ENCODE results near the gene VIPR1.
"Not testable (repeated sequence)": the region's sequence is repeated elsewhere in the genome, so short reads cannot be mapped to it uniquely, and the experiment has no call there.

VIPR1 gene

GRCh38 chr3:42537350-42537749, 34.9 kb downstream of the VIPR1 start:
- no peak for DNase-seq

DNA sequence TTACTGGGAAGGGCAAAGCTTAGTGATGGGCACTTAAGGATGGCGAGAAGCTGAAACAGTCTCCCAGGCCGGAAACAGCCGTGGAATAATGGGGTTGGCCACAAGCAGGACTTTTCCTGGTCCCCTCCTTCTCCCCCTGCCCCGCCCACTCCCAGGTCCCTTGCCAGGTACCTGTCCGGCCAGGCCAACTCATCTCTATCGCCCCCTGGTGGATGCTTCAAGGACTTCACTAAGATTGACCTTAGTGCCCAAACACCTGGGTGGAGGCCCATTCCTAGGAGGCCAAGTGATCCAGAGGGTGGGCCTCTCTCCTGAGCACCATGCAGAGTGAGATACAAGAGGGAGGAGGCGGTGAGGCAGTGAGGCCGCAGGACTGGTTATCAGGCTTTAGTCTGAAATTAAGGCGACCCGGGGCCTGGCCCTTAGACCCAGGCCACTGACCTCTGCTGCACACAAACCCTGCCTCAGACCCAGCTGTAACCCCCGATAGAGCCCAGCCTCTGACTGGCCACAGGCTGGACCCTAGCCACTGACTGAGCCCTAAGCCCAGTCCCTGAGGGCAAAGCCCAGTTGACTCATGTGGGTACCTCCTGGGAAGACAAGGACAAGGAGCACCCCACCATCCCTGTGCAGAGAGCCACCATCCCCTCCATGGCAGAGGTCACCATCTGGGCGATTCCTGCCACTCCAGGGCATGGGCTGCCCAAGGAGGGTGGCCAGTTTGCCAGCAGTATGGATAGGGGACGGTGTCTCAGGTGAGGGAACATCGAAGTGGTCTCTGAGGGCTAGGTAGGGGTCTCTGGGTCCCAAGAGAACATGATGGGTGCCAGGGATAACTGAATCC, 37.6 kb downstream of the VIPR1 start:
- peak; percentile 52 for DNase-seq

- no peak for DNase-seq
Measured at GRCh38 chr3:42541079-42541478, 38.6 kb downstream of the VIPR1 start.

- no peak for DNase-seq
Measured at GRCh38 chr3:42544492-42545283, 42.2 kb downstream of the VIPR1 start.

- DNase-seq = no peak
Measured at GRCh38 chr3:42545284-42545900, 42.9 kb downstream of the VIPR1 start.

DNA sequence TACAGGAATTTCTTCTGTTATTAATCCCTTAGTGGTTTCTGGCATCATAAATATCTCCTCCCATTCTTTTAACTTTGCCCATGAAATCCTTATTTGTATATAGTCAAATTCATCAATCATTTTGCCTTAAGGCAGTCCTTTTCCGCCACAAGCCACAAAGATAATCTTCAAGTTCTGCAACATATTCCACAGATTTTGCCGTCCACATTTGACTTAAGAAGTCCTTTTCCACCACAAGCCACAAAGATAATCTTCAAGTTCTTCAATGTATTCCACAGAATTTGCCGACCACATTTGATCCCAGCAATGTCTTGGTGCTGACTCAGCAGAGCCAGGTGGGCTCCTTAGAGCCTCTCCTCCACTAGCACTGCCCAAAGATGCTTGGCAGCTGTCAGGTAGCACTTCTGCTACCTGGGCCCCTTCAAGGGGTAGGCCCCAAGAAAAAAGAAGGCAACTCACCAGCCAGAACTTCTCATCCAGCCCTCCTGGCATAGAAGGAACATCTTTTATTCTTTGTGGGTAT, 44.3 kb downstream of the VIPR1 start:
- DNase-seq = no peak

GRCh38 chr3:42547401-42547945, 45.0 kb downstream of the VIPR1 start:
- peak; percentile 70 for DNase-seq

GRCh38 chr3:42549131-42549530, 46.7 kb downstream of the VIPR1 start:
- DNase-seq = no peak

GRCh38 chr3:42550250-42550649, 47.8 kb downstream of the VIPR1 start:
- DNase-seq = no peak

DNA sequence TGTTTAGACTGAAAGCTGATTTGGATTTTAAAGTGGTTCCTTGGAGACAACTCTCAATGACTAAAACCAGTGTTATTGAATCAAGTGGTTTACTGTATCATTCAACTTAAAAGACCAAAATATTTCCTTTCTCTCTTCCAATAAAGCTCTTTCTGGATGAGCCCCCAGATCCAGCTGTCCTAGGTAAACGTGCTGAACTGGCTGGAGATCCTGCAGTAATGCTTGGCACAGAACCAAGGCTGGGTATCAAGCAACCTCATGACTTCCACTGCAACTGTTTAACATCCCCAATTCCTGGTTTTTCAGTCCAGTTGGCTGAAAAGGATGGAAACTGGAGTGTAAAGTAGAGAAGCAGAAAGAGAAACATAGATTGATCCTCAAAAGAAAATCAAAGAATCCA, 50.4 kb downstream of the VIPR1 start:
- no peak for DNase-seq

GRCh38 chr3:42556089-42556632, 53.7 kb downstream of the VIPR1 start:
- no peak for DNase-seq

DNA sequence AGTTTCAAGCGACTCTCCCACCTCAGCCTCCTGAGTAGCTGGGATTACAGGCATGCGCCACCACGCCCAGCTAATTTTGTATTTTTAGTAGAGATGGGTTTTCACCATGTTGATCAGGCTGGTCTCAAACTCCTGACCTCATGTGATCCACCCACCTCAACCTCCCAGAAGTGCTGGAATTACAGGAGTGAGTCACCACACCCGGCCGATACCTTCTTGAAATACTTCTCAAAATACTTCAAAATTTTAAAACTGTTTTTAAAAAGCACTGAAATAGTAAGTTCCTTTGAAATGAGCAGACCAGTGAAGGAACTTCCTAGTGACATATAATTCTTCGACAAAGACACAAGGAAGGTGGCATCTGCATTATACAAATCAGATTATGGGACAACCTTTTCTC, 54.4 kb downstream of the VIPR1 start:
- DNase-seq = not testable (repeated sequence)

DNA sequence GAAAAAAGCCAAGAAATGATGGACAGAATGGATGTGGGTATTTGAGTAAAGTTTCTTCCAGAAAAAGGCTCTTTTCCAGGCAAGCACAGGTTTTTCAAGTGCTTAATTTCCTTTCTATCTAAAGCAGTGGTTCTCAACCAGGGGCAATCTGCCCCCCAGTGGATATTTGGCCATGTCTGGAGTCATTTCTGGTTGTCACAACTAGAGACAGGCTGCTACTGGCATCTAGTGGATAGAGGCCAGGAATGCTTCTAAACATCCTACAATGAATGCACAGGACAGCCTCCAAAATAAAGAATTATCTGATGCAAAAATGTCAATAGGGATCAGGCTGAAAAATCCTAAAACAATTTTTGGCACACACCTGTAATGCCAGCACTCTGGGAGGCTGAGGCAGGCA, 55.4 kb downstream of the VIPR1 start:
- no peak for DNase-seq

DNA sequence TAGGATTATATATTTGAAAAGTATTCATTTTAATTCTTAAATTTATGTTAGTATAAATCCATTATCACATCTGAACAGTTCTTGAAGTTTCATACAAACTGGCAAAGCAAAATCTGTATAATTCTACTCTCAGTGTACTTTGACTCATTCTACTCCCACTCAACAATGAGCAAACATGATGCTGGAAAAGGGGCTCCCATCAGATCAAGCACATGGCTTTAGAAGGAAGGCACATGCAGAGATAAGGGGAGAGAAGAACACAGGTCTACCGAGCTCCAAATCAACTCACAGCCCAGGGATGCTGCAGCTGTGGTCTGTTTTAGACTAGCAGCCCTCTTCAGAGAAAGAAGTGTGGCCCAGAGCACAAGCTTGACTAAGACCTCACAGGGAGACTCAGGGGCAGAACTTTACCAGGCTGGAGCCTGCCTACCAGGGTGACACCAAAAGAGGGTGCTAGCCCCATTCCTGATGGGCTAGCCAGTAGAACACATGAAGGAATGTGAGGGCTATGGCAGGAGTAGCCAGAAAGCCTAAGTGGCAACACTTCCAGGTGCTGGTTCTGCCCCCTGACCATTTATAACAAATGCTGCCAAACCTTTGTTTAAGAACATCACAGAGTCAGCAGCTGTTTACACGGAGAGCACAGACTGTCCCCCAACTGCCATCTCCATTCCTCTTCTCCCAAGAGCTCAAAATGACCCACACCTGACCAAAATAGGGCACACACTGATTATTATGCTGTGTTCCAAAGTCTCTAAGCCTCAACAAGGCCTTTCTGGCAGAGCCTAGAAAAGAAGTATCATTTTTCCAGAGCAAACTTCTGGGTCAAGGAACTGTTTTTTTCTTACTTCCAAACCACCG, 59.8 kb downstream of the VIPR1 start:
- DNase-seq = no peak

DNA sequence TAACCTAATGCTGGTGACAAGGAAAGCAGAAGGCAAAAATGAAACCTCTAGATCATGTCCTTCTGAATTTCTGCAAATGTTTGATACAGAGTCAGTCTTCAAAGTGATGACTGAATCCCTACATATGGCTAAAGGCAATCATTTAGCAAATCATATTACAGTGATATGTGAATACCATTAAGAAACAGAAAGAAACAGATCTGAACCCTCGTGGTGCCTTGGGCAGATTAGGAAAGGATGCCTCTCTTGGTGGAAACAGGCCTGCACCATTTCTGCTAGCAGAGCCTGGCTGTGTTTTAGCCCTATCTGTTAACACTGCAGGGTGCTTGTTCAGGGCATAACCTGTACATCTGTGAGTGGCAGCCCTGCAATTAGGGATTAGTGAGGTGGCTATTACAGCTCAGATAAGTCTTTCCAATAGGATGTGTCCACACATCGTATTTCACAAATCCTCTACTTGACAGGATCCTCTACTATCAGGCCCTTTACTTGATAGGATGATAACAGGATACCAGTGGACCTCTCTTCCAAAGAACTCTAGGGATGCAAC, 67.2 kb downstream of the VIPR1 start:
- DNase-seq = no peak

GRCh38 chr3:42572278-42572677, 69.8 kb downstream of the VIPR1 start:
- no peak for DNase-seq

GRCh38 chr3:42575137-42575741, 72.8 kb downstream of the VIPR1 start:
- DNase-seq = no peak

DNA sequence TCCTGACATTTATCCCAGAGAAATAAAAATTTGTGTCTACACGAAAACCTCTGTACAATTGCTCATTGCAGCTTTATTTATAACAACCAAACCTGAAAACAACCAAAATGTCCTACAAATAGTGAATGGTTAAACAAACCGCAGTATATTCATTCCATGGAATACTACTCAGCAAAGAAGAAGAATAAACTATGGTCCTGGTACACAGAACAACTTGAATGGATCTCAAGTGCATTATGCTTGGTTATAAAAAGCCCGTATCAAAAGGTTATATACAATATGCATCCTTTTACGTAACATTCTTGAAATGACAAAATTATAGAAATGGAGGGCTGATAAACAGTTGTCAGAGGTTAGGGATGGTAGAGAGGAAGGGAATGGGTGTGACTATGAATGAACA, 75.6 kb downstream of the VIPR1 start:
- DNase-seq = no peak

DNA sequence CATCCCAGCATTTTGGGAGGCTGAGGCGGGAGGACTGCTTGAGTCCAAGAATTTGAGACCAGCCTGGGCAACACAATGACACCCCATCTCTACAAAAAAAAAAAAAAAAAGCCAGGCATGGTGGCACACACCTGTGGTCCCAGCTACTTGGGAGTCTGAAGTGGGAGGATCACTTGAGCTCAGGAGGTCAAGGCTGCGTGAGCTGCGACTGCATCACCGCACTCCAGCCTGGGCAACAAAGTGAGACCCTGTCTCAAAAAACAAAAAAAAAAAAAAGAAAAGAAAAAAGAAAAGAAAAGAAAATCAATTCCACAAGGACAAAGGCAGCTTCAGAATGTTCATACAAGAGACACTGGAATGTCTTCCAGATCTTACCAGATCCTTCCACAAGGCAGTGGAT, 76.9 kb downstream of the VIPR1 start:
- not testable (repeated sequence) for DNase-seq

DNA sequence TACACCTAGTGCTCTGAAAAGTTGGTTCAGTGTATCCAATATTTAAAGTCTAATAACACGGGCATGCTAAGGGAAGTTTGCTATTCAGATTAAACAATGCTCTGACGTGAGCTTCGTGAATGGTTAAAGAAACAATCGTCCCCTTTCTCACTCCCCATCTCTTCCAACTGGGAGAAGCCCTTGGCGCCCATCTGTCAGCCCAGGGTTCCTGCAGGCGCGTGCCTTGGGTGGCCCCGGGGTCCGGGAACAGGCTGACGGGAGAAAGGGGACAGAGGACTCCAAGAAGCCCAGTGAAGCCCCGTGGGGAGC, 78.9 kb downstream of the VIPR1 start:
- no peak for DNase-seq

All from stimulated activated CD4-positive, alpha-beta T cell treated with anti-CD3 and anti-CD28 coated beads, Interleukin-4, amount 100 ng/mL, for 1 hour (primary cell).